ENCODE data around the gene CDH13.
A peak's percentile ranks its signal among the peaks of the same experiment; 100 is the strongest.

The CDH13 gene

DNA sequence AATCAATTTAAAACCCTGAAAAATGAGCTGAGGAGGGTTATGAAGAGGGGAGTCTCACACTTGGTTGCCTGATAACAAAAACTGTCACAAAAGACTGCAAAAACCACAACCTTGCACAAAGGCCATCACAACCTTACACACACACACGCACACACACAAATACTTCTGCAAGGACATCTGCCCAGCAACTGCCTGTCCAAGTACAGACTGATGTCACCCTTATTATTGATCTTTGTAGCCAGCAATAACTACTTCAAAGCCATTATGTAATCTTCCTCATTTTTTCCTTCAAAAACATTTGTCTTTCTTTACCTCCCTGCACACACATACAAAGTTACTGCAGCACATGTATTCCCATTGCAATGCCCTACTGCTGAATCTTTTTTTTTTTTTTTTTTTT lies 927.8 kb downstream of the CDH13 start:
- TF ChIP-seq, protein P1, sequence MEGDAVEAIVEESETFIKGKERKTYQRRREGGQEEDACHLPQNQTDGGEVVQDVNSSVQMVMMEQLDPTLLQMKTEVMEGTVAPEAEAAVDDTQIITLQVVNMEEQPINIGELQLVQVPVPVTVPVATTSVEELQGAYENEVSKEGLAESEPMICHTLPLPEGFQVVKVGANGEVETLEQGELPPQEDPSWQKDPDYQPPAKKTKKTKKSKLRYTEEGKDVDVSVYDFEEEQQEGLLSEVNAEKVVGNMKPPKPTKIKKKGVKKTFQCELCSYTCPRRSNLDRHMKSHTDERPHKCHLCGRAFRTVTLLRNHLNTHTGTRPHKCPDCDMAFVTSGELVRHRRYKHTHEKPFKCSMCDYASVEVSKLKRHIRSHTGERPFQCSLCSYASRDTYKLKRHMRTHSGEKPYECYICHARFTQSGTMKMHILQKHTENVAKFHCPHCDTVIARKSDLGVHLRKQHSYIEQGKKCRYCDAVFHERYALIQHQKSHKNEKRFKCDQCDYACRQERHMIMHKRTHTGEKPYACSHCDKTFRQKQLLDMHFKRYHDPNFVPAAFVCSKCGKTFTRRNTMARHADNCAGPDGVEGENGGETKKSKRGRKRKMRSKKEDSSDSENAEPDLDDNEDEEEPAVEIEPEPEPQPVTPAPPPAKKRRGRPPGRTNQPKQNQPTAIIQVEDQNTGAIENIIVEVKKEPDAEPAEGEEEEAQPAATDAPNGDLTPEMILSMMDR (IDR thresholded peaks at IDR 0.05; ENCODE audit: poor library complexity, severe bottlenecking) = no peak
- Histone ChIP-seq H3K4me3 (ENCODE audit: severe bottlenecking) (no peak overlapping the region), H3K36me3 (ENCODE audit: low read depth) (no peaks in the 10 kb centered on the region), H3K9me3 (ENCODE audit: severe bottlenecking) (no peaks in the 10 kb centered on the region), H3K4me1 (ENCODE audit: insufficient read depth, poor library complexity, severe bottlenecking) (peaks cover 11% of the 10 kb centered on the region), H3K27me3 (ENCODE audit: insufficient read depth, poor library complexity, severe bottlenecking) (no peaks in the 10 kb centered on the region), H3K27ac (ENCODE audit: poor library complexity, severe bottlenecking) (no peak overlapping the region)
- no peak for DNase-seq (ENCODE audit: low spot score)
- no peak for ATAC-seq (ENCODE audit: low read depth)

DNA sequence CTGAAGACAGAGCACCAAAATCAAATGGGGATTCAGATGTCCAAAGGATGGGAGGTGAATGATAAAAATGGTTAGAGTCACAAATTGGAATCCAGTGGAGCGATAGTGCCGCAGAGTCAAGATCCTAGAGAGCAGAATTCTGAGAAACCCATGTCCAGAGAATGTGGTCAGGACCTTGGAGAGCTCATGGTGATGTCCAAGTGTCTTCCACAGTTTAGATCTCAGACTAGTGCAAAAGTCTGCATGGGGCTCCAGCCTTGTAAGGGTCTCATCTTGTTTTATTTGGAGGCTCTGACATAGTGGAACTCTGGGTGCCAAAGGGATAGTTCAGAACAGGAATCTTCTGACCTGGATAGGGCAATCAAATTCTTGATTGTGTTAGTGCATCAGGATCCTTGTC lies 935.1 kb downstream of the CDH13 start:
- TF ChIP-seq, protein P1 (IDR thresholded peaks at IDR 0.05; ENCODE audit: poor library complexity, severe bottlenecking) = no peak
- no peak for ATAC-seq (ENCODE audit: low read depth)
- no peaks in the 10 kb centered on the region for H3K9me3 ChIP-seq (ENCODE audit: severe bottlenecking)
- no peak overlapping the region for H3K4me3 ChIP-seq (ENCODE audit: severe bottlenecking)
- H3K27ac ChIP-seq (ENCODE audit: poor library complexity, severe bottlenecking) = no peak overlapping the region
- no peaks in the 10 kb centered on the region for H3K4me1 ChIP-seq (ENCODE audit: insufficient read depth, poor library complexity, severe bottlenecking)
- DNase-seq (ENCODE audit: low spot score) = no peak
- no peaks in the 10 kb centered on the region for H3K27me3 ChIP-seq (ENCODE audit: insufficient read depth, poor library complexity, severe bottlenecking)
- no peaks in the 10 kb centered on the region for H3K36me3 ChIP-seq (ENCODE audit: low read depth)

DNA sequence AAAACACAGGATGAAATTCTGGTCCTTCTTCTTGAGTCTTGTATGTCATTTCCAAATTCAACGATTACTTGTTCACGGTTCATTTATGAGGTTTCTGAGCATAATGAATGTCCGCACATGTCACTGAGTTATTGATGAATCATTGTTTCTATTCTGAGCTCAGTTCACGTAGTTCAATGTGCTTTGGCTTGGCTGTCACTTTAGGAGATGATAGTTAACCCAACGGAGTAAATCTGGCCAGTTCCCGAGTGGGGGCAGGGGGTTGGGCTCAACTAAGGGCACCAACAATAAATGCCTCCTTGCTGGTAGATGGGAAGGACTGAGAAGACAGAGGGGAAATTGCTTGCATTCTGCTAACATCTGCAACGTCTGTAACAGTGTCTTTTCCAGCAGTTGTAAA lies 941.6 kb downstream of the CDH13 start:
- Histone ChIP-seq H3K36me3 (ENCODE audit: low read depth) (no peaks in the 10 kb centered on the region), H3K27ac (ENCODE audit: poor library complexity, severe bottlenecking) (no peak overlapping the region), H3K27me3 (ENCODE audit: insufficient read depth, poor library complexity, severe bottlenecking) (no peaks in the 10 kb centered on the region), H3K4me1 (ENCODE audit: insufficient read depth, poor library complexity, severe bottlenecking) (no peaks in the 10 kb centered on the region), H3K9me3 (ENCODE audit: severe bottlenecking) (no peaks in the 10 kb centered on the region), H3K4me3 (ENCODE audit: severe bottlenecking) (no peak overlapping the region)
- ATAC-seq (ENCODE audit: low read depth) (no peak), DNase-seq (ENCODE audit: low spot score) (no peak)
- TF ChIP-seq, protein P1 (IDR thresholded peaks at IDR 0.05; ENCODE audit: poor library complexity, severe bottlenecking) = no peak

DNA sequence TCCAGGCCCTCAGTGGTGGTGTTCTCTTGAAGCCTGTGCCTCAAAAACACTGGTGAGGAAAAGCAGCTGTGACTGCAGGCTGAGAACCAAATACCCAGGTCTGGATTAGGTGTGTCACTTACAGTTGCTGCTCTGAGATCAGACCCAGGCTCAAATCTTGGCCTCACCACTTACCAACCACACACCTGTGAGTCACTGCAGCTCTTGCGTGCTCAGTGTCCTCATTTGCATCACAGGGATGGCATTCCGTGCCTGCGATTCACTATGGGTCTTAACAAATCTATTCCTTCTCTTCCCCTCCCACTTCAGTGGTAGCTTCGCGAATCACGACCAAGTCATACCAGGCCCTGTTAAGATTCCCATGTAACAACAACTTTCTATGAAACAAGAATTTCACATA lies 947.6 kb downstream of the CDH13 start:
- no peak for DNase-seq (ENCODE audit: low spot score)
- peak; percentile 95 for ATAC-seq (ENCODE audit: low read depth)

DNA sequence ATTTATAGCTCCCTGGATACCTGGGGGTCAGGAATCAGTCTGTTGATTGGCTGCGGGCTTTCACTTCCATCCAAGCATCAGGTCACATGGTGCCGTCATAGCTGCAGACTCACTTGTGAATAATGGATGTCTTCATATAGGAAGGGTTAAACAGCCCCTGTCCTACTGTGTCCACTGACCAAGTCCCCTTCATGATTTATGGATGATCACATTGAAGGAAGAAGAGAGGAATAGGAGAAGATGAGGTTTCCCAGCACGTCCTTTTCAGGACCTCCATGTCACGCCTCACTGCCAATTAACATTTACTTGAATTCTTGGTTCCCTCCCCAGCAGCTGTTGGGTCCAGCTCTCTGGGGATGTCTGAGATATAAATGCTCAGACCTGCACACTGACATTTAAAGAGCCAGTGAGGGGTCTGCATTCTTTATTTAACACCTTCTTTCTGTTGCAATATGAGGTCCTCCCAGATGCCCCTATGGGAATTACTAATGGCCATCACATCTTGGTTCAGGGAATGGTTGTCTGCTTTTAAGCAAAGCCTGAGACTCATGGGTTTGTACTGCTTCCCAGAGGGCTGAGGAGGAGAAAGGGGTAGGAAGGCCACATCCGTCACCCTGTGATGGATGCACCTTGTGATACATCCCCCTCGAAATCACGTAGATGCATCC lies 950.4 kb downstream of the CDH13 start:
- no peak overlapping the region for H3K27ac ChIP-seq (ENCODE audit: poor library complexity, severe bottlenecking)
- DNase-seq (ENCODE audit: low spot score) = no peak

More for the DNA sequence above, 947.6 kb downstream of the CDH13 start:
- Histone ChIP-seq H3K4me1 (ENCODE audit: insufficient read depth, poor library complexity, severe bottlenecking) (no peaks in the 10 kb centered on the region), H3K9me3 (ENCODE audit: severe bottlenecking) (no peaks in the 10 kb centered on the region), H3K27me3 (ENCODE audit: insufficient read depth, poor library complexity, severe bottlenecking) (no peaks in the 10 kb centered on the region), H3K36me3 (ENCODE audit: low read depth) (no peaks in the 10 kb centered on the region), H3K4me3 (ENCODE audit: severe bottlenecking) (no peak overlapping the region), H3K27ac (ENCODE audit: poor library complexity, severe bottlenecking) (no peak overlapping the region)
- TF ChIP-seq, protein P1 (IDR thresholded peaks at IDR 0.05; ENCODE audit: poor library complexity, severe bottlenecking) = no peak

More for the DNA sequence above, 950.4 kb downstream of the CDH13 start:
- Histone ChIP-seq H3K9me3 (ENCODE audit: severe bottlenecking) (no peaks in the 10 kb centered on the region), H3K27me3 (ENCODE audit: insufficient read depth, poor library complexity, severe bottlenecking) (no peaks in the 10 kb centered on the region), H3K4me3 (ENCODE audit: severe bottlenecking) (no peak overlapping the region), H3K4me1 (ENCODE audit: insufficient read depth, poor library complexity, severe bottlenecking) (no peaks in the 10 kb centered on the region), H3K36me3 (ENCODE audit: low read depth) (no peaks in the 10 kb centered on the region)
- no peak for ATAC-seq (ENCODE audit: low read depth)
- TF ChIP-seq, protein P1 (IDR thresholded peaks at IDR 0.05; ENCODE audit: poor library complexity, severe bottlenecking) = no peak

All from RWPE2 (cell line).